ENCODE data around the gene SND1.

GRCh38 chr7:127745445-127745844 is 93.5 kb downstream of the SND1 start:
- TF ChIP-seq, protein P1, sequence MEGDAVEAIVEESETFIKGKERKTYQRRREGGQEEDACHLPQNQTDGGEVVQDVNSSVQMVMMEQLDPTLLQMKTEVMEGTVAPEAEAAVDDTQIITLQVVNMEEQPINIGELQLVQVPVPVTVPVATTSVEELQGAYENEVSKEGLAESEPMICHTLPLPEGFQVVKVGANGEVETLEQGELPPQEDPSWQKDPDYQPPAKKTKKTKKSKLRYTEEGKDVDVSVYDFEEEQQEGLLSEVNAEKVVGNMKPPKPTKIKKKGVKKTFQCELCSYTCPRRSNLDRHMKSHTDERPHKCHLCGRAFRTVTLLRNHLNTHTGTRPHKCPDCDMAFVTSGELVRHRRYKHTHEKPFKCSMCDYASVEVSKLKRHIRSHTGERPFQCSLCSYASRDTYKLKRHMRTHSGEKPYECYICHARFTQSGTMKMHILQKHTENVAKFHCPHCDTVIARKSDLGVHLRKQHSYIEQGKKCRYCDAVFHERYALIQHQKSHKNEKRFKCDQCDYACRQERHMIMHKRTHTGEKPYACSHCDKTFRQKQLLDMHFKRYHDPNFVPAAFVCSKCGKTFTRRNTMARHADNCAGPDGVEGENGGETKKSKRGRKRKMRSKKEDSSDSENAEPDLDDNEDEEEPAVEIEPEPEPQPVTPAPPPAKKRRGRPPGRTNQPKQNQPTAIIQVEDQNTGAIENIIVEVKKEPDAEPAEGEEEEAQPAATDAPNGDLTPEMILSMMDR (tag by site-specific recombination; IDR thresholded peaks at IDR 0.05): no peak
- TF ChIP-seq KLF1 (tag by site-specific recombination; IDR thresholded peaks at IDR 0.05): no peak
- TF ChIP-seq ZNF248 (tag by site-specific recombination; IDR thresholded peaks at IDR 0.05): no peak
- TF ChIP-seq ZNF121 (tag by site-specific recombination; IDR thresholded peaks at IDR 0.05): no peak
- no peak for TF ChIP-seq KLF8 (tag by site-specific recombination; IDR thresholded peaks at IDR 0.05)
- TF ChIP-seq ZNF274 (IDR thresholded peaks at IDR 0.05; ENCODE audit: low read length): no peak
- TF ChIP-seq ZNF274 (tag by site-specific recombination; IDR thresholded peaks at IDR 0.05; ENCODE audit: borderline replicate concordance): no peak
- TF ChIP-seq ZNF175 (tag by site-specific recombination; IDR thresholded peaks at IDR 0.05): no peak
- TF ChIP-seq ZBTB6 (tag by site-specific recombination; IDR thresholded peaks at IDR 0.05): no peak
- no peak for TF ChIP-seq TCF7L2 (IDR thresholded peaks at IDR 0.05; ENCODE audit: borderline replicate concordance, low read depth, low read length)
- TF ChIP-seq HOXA7 (CRISPR knock-in tag; IDR thresholded peaks at IDR 0.05; ENCODE audit: borderline replicate concordance): no peak
- TF ChIP-seq ATF2 (tag by site-specific recombination; IDR thresholded peaks at IDR 0.05; ENCODE audit: low read depth): no peak
